PC-9 (cell line): ENCODE measurements around the gene TMEM135.
"Not testable (repeated sequence)": the region's sequence is repeated elsewhere in the genome, so short reads cannot be mapped to it uniquely, and the experiment has no call there.

Experiments used
- CTCF ChIP-seq: fragments of 200-600 bp; sonication (generic); conservative IDR thresholded peaks from 2 replicates; pipeline ENCODE4 v1.6.1; 2017; ENCODE audit warnings: mixed run types, antibody characterized with exemption, mild to moderate bottlenecking, moderate library complexity
- EZH2 ChIP-seq: fragments of 200-600 bp; sonication (generic); IDR thresholded peaks from 2 replicates; pipeline ENCODE4 v1.8.0; 2017; ENCODE audit warnings: antibody characterized with exemption, low read depth

DNA sequence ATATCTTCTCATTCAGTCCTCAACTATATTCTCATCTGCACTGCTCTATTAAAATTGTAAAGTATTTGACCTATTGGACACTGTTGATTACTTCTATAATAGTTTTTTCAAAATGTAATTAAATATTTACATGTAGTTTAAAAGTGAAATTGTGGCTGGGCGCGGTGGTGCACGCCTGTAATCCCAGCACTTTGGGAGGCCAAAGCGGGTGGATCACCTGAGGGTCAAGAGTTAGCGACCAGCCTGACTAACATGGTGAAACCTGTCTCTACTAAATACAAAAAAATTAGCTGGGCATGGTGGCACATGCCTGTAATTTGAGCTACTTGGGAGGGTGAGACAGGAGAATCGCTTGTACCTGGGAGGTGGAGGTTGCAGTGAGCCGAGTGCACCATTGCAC, 112.0 kb downstream of the TMEM135 start:
- not testable (repeated sequence) for TF ChIP-seq CTCF, EZH2
